ENCODE data around the gene BICDL1. TPM values are rescaled to one million over a fixed set of nuclear protein-coding genes. Genes with fewer than 3 reads are reported as not detected.

BICDL1 gene
- total RNA-seq, 1 experiment from 2014 or later: 18.2 TPM

GRCh38 chr12:120115692-120116440 is 126.8 kb downstream of the BICDL1 start:
- Histone ChIP-seq H3K4me2 (ENCODE audit: low read length) (peak overlapping the region; percentile 80), H3K4me3 (replicated peaks in 1 of 2; ENCODE audit: low read depth in 1 of 2, low read length in 2 of 2) (peak overlapping the region; percentile 60 to 65), H3K9ac (ENCODE audit: low read length) (peak overlapping the region; percentile 75), H3K79me2 (ENCODE audit: insufficient read depth, low read length) (peaks cover 70% of the 10 kb centered on the region), H4K20me1 (ENCODE audit: insufficient read depth) (no peaks in the 10 kb centered on the region), H2AFZ (ENCODE audit: low read depth, low read length, poor library complexity, severe bottlenecking) (no peak overlapping the region), H3K27me3 (ENCODE audit: insufficient read depth, low read length) (no peaks in the 10 kb centered on the region), H3K4me1 (ENCODE audit: control insufficient read depth in 1 of 2, insufficient read depth in 2 of 2, low read length in 2 of 2) (peaks cover 17 to 27% of the 10 kb centered on the region in 2 experiments), H3K9me3 (ENCODE audit: control insufficient read depth in 1 of 2, insufficient read depth in 1 of 2, low read depth in 1 of 2, low read length in 2 of 2) (no peaks in the 10 kb centered on the region), H3K27ac (ENCODE audit: low read depth, low read length) (peak overlapping the region; percentile 70), H3K36me3 (ENCODE audit: control insufficient read depth in 1 of 2, insufficient read depth in 2 of 2, low read length in 2 of 2) (peaks cover 4 to 15% of the 10 kb centered on the region in 2 experiments; a peak in 2 of 4 replicates), H3K9me2 (ENCODE audit: insufficient read depth) (no peaks in the 10 kb centered on the region)
- TF ChIP-seq FOSL1 (IDR thresholded peaks at IDR 0.05; ENCODE audit: low read depth) (no peak), CBX3 (IDR thresholded peaks at IDR 0.05; ENCODE audit: low read depth) (no peak), CEBPB (IDR thresholded peaks at IDR 0.05; ENCODE audit: low read depth) (no peak), MAX (IDR thresholded peaks at IDR 0.05) (peak; percentile 71), ZFX (IDR thresholded peaks at IDR 0.05) (no peak), TCF7L2 (IDR thresholded peaks at IDR 0.05; ENCODE audit: borderline replicate concordance, extremely low read depth, insufficient read depth, insufficient read length) (no peak), SIN3A (IDR thresholded peaks at IDR 0.05; ENCODE audit: low read depth) (no peak), REST (IDR thresholded peaks at IDR 0.05; ENCODE audit: low read depth) (no peak), EGR1 (IDR thresholded peaks at IDR 0.05; ENCODE audit: low read depth) (no peak), RAD21 (IDR thresholded peaks at IDR 0.05; ENCODE audit: low read depth) (no peak), ZBTB33 (IDR thresholded peaks at IDR 0.05; ENCODE audit: extremely low read depth, insufficient replicate concordance, low read length) (peak; percentile 86)
- intact Hi-C loops (cut with micrococcal nuclease): loop anchor here (5.0 kb wide), 1 partner anchor 66 kb away; no protein-coding TSS in a partner anchor
- ChIA-PET RAD21 (ENCODE audit: low non-redundant PET in 1 of 2, low total read pairs in 2 of 2, uncharacterized antibody in 2 of 2, unreplicated experiment in 2 of 2) (no interaction called here), CTCF (interaction anchor here (1.0 kb wide), 1 partner anchor 150 kb away, joined by 5 read pairs; the partner anchor contains the start of gene PXN), POLR2A (interaction anchor here (1.6 to 2.3 kb wide), 3 partner anchors 10 to 85 kb away, joined by 4 to 22 read pairs (median 6); partner anchors contain the start of gene RPLP0)
- TSS peak; percentile 73 for BruUV-seq (replicated peaks)
- DNase-seq (ENCODE audit: low read depth, low spot score): peak; percentile 41
- peak; percentile 68 for ATAC-seq
